Right lobe of liver (tissue), 6 donors: ENCODE data around the gene AFMID. TPM values are rescaled to one million over a fixed set of nuclear protein-coding genes. Genes with fewer than 3 reads are reported as not detected.

ENCODE experiments used
- ATAC-seq, 4 donors: fragments of 200-7000 bp; cut with Tn5 transposase; one replicate each; pipeline ENCODE4 v1.9.1; 2020; ENCODE audit warnings: mild to moderate bottlenecking in 4 of 4, moderate library complexity in 4 of 4
- DNase-seq, 3 donors: peaks; one replicate each; pipeline ENCODE4 v3.0.0-alpha.2; 2020
- H3K27ac ChIP-seq, 3 donors: fragments of 200-600 bp; one replicate each; pipeline ENCODE4 v1.8.0; 2022
- H3K27me3 ChIP-seq, 2 donors: fragments of 200-600 bp; one replicate each; pipeline ENCODE4 v1.8.0; 2022
- H3K36me3 ChIP-seq, 4 donors: fragments of 200-600 bp; sonication (generic) in 1 of 4; one replicate each; pipeline versions ENCODE4 v1.5.1 to v1.8.0; 2017 to 2022; ENCODE audit warnings: control low read depth in 1 of 4
- H3K4me1 ChIP-seq, 4 donors: fragments of 200-600 bp; sonication (generic) in 1 of 4; one replicate each; pipeline versions ENCODE4 v1.5.1 to v1.8.0; 2017 to 2022; ENCODE audit warnings: control low read depth in 1 of 4
- H3K4me3 ChIP-seq, 3 donors: fragments of 200-600 bp; one replicate each; pipeline ENCODE4 v1.8.0; 2022
- H3K9me3 ChIP-seq, 4 donors: fragments of 200-600 bp; sonication (generic) in 1 of 4; one replicate each; pipeline versions ENCODE4 v1.5.1 to v1.8.0; 2017 to 2022; ENCODE audit warnings: control low read depth in 1 of 4
- POLR2A ChIP-seq: fragments of 450-650 bp; IDR thresholded peaks from one replicate; pipeline ENCODE4 v1.6.1; 2017; ENCODE audit warnings: antibody characterized with exemption, mild to moderate bottlenecking
- WGBS: methylation state at CpG from one replicate; pipeline ENCODE4 v1.1.6; 2018; ENCODE audit warnings: low coverage, low lambda C conversion rate; ENCODE audit not compliant: insufficient coverage; ENCODE audit errors: missing lambda C conversion rate; 5-methylcytosine and 5-hydroxymethylcytosine counted together
- intact Hi-C, 2 donors: fragments of 100-400 bp; cut with DNase I; formaldehyde crosslinking; loops; one replicate each; pipeline versions ENCODE4 v1.11.2 to v1.14.1; 2022
- total RNA-seq, 6 experiments: library from RNA; depleted of rRNA in 2 of 6; stranded (reverse); fragments of >200 nt in 2 of 6; fragmentation: NEBNext Ultra II Directional in 3 of 6; extraction: Animal tissue kit (Norgen Biotek cat#: 25700) in 3 of 6; gene quantifications; one replicate each; pipeline versions ENCODE4 v1.1.0 to v1.2.4, GENCODE V29; 2016 to 2023
- TF ChIP-seq, protein P1 (sequence below), 4 donors: fragments of 200-600 bp in 3 of 4; fragments of 450-650 bp in 1 of 4; IDR thresholded peaks; one replicate each; pipeline versions ENCODE4 v1.5.1 to v1.8.0; 2016 to 2022; ENCODE audit warnings: antibody characterized with exemption in 4 of 4, mild to moderate bottlenecking in 2 of 4
- donor health status: DM: no; HTN: yes; CAD: no.
- donor health status: DM: no; HTN: no; CAD: no.
- donor health status: DM: no; HTN: no; CAD: no.
- donor health status: DM: no; HTN: yes; CAD: no.
- donor health status: DM: no; HTN: yes; CAD: no.

Gene AFMID
- total RNA-seq, 6 experiments from 2014 or later, result 96.6 to 156 (median 142) TPM

DNA sequence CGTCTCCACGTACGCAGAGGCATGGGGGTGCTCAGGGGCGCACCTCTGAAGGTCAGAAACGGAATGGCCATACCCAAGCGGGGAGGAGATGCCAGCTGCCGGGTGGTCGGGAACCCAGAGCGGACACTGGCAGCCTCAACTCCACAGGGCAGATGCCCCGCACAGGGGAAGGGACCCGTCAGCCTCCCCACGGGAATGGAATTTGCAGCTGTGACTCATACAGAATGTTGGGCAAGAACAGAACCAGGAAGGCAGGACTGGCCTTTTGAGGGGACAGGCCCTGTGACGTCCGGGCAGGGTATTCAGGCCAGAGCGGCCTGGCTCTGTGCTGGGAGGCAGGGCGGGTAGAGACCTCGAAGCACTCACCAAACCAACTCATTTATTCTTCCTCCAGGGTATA is 7.8 kb upstream of the AFMID start:
- no peaks in the 10 kb centered on the region for H3K36me3 ChIP-seq
- ATAC-seq (peak in 1 of 4 donors; percentile 8), DNase-seq (peak in 1 of 3 donors; percentile 54)
- no peak overlapping the region for H3K27ac ChIP-seq
- intact Hi-C loops, result loop anchor here in 1 of 2 donors (10.0 kb wide), 1 partner anchor 75 kb away; no protein-coding TSS in a partner anchor
- WGBS, result 69% methylated on average over 4 of the region's 17 CpGs
- H3K9me3 ChIP-seq, result no peaks in the 10 kb centered on the region
- no peaks in the 10 kb centered on the region for H3K27me3 ChIP-seq
- H3K4me1 ChIP-seq, result peaks cover 0 to 36% (median 21%) of the 10 kb centered on the region in 4 donors
- no peak for TF ChIP-seq POLR2A
- TF ChIP-seq, protein P1, sequence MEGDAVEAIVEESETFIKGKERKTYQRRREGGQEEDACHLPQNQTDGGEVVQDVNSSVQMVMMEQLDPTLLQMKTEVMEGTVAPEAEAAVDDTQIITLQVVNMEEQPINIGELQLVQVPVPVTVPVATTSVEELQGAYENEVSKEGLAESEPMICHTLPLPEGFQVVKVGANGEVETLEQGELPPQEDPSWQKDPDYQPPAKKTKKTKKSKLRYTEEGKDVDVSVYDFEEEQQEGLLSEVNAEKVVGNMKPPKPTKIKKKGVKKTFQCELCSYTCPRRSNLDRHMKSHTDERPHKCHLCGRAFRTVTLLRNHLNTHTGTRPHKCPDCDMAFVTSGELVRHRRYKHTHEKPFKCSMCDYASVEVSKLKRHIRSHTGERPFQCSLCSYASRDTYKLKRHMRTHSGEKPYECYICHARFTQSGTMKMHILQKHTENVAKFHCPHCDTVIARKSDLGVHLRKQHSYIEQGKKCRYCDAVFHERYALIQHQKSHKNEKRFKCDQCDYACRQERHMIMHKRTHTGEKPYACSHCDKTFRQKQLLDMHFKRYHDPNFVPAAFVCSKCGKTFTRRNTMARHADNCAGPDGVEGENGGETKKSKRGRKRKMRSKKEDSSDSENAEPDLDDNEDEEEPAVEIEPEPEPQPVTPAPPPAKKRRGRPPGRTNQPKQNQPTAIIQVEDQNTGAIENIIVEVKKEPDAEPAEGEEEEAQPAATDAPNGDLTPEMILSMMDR (IDR thresholded peaks at IDR 0.05), result no peak
- no peak overlapping the region for H3K4me3 ChIP-seq

DNA sequence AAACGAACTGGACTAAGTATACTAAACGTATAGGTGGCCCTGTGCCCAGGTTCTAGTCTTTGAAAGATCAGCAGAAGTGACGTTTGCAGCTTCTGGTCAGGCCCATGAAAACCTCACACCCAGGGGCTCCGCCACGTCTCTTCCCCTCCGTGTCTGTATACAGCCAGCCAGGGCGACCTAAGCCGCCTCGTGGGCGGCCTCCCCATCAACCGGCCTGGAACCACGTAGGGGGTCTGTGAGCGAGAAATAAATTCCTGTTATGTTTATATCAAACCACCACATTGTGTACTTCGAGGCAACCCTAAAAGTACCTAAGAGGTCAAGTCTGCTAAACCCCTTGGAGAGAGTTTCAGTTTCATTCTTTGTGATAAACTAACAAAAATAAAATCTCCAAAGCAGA is 7.1 kb upstream of the AFMID start:
- H3K4me1 ChIP-seq, result peaks cover 0 to 36% (median 20%) of the 10 kb centered on the region in 4 donors
- DNase-seq, result no peak
- H3K9me3 ChIP-seq, result no peaks in the 10 kb centered on the region
- TF ChIP-seq, protein P1 (IDR thresholded peaks at IDR 0.05), result no peak
- TF ChIP-seq POLR2A, result no peak
- 40% methylated on average over 8 of the region's 14 CpGs for WGBS
- intact Hi-C loops, result no loop called here
- ATAC-seq, result no peak
- no peaks in the 10 kb centered on the region for H3K27me3 ChIP-seq
- H3K36me3 ChIP-seq, result no peaks in the 10 kb centered on the region
- H3K4me3 ChIP-seq, result no peak overlapping the region
- H3K27ac ChIP-seq, result peak overlapping the region; percentile 6 to 79 (median 35)

DNA sequence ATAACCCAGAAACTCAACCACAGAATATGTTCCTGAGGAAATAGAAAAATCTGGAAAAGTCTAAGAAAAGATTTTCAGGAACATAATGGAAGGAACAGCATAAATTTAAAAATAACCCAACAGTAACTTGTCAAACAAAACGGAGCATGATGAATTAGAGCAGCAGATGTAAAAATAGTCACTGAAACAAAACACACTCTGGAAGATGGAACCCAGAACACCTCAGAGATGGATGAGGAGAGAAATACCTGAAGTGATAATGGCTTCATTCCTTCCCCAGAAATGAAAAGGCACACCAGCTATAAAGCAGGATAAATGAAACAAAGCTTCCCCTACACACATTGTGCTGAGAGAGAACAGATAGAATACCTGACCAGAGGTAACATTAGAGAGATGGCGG is 6.7 kb upstream of the AFMID start:
- H3K36me3 ChIP-seq, result no peaks in the 10 kb centered on the region
- no peak for DNase-seq
- no peak for ATAC-seq
- H3K27me3 ChIP-seq, result no peaks in the 10 kb centered on the region
- no peak for TF ChIP-seq POLR2A
- TF ChIP-seq, protein P1 (IDR thresholded peaks at IDR 0.05), result no peak
- H3K9me3 ChIP-seq, result no peaks in the 10 kb centered on the region
- H3K27ac ChIP-seq, result peak overlapping the region in 2 of 3 donors; percentile 35 to 79
- H3K4me3 ChIP-seq, result no peak overlapping the region
- intact Hi-C loops, result no loop called here
- peaks cover 0 to 36% (median 19%) of the 10 kb centered on the region in 4 donors for H3K4me1 ChIP-seq
- 67% methylated on average over 2 of the region's 2 CpGs for WGBS

DNA sequence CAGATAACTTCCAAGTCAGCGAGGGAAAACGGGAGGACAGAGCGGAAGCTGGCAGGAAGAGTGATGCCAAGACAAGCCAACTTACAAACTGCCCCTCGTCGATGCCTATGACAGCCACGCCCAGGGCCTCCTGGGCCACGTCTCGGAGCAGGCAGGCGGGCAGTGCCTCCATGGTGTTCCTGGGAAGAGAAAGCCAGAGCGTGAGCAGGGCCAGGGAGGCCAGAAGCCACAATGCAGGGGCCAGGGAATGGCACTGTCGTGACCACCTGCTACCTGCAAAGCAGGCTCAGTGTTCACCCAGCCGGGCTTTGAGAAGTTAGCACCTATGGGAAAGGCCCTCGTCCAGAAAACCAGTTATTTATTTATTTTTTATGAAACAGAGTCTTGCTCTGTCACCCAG is 4.7 kb upstream of the AFMID start:
- Histone ChIP-seq H3K4me3 (no peak overlapping the region), H3K36me3 (no peaks in the 10 kb centered on the region), H3K27ac (no peak overlapping the region), H3K4me1 (peaks cover 0 to 30% (median 15%) of the 10 kb centered on the region in 4 donors), H3K9me3 (no peaks in the 10 kb centered on the region), H3K27me3 (no peaks in the 10 kb centered on the region)
- WGBS, result 89% methylated on average over 6 of the region's 13 CpGs
- intact Hi-C loops, result no loop called here
- DNase-seq (peak in 1 of 3 donors; percentile 37), ATAC-seq (no peak)
- TF ChIP-seq, protein P1 (IDR thresholded peaks at IDR 0.05), result no peak
- TF ChIP-seq POLR2A, result no peak
